ENCODE measurements around the gene SDF4.
"Not testable (repeated sequence)": the region's sequence is repeated elsewhere in the genome, so short reads cannot be mapped to it uniquely, and the experiment has no call there.

Gene SDF4

GRCh38 chr1:1259119-1259488, 27.3 kb upstream of the SDF4 start:
- DNase-seq: no peak

GRCh38 chr1:1256956-1257871, 25.4 kb upstream of the SDF4 start:
- no peak for DNase-seq

- DNase-seq: no peak
Observed at GRCh38 chr1:1255611-1256010, 23.8 kb upstream of the SDF4 start.

- no peak for DNase-seq
Observed at GRCh38 chr1:1255078-1255477, 23.3 kb upstream of the SDF4 start.

GRCh38 chr1:1254667-1254998, 22.8 kb upstream of the SDF4 start:
- no peak for DNase-seq

GRCh38 chr1:1253972-1254666, 22.3 kb upstream of the SDF4 start:
- no peak for DNase-seq

GRCh38 chr1:1253314-1253713, 21.5 kb upstream of the SDF4 start:
- DNase-seq: no peak

- DNase-seq: no peak
Observed at GRCh38 chr1:1250786-1251284, 19.0 kb upstream of the SDF4 start.

GRCh38 chr1:1248009-1248913, 16.5 kb upstream of the SDF4 start:
- not testable (repeated sequence) for DNase-seq

GRCh38 chr1:1247341-1247913, 15.6 kb upstream of the SDF4 start:
- DNase-seq: no peak

- no peak for DNase-seq
Observed at GRCh38 chr1:1246577-1247340, 15.0 kb upstream of the SDF4 start, which contains the start of gene C1QTNF12. Gene C1QTNF12 (minus strand): TSS chr1:1246722. CDS start chr1:1246690, 32 bp downstream.

GRCh38 chr1:1245817-1246576, 14.2 kb upstream of the SDF4 start:
- DNase-seq: no peak

GRCh38 chr1:1245178-1245816, 13.5 kb upstream of the SDF4 start:
- DNase-seq: no peak

- no peak for DNase-seq
Observed at GRCh38 chr1:1244192-1244811, 12.5 kb upstream of the SDF4 start.

GRCh38 chr1:1243807-1244191, 12.0 kb upstream of the SDF4 start:
- no peak for DNase-seq

GRCh38 chr1:1243266-1243660, 11.5 kb upstream of the SDF4 start:
- no peak for DNase-seq

GRCh38 chr1:1242461-1243265, 10.9 kb upstream of the SDF4 start:
- no peak for DNase-seq

GRCh38 chr1:1241588-1242219, 9.9 kb upstream of the SDF4 start:
- DNase-seq: no peak

Data from bone marrow (tissue), 2 donors.